ENCODE measurements around the gene HAND2.

DNA sequence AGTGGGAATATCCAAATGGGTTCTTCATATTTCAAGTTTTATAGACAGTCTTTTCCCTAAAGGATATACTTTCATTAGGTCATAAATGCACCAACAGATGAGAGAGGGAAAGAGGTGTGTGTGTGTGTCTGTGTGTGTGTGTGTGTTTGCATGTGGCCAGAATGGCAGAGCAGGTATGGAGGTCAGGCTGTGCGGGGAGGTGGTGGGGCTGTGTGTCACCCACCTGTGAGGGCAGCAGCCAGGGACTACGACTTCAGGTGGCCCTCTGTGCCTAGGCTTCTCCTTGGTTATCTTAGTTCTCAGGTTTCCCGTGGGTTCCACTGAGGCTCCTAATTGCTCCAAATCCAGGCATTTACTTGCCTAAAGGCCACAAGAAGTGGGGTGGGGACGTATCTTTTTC is 14.6 kb downstream of the HAND2 start:
- TF ChIP-seq, protein P1, sequence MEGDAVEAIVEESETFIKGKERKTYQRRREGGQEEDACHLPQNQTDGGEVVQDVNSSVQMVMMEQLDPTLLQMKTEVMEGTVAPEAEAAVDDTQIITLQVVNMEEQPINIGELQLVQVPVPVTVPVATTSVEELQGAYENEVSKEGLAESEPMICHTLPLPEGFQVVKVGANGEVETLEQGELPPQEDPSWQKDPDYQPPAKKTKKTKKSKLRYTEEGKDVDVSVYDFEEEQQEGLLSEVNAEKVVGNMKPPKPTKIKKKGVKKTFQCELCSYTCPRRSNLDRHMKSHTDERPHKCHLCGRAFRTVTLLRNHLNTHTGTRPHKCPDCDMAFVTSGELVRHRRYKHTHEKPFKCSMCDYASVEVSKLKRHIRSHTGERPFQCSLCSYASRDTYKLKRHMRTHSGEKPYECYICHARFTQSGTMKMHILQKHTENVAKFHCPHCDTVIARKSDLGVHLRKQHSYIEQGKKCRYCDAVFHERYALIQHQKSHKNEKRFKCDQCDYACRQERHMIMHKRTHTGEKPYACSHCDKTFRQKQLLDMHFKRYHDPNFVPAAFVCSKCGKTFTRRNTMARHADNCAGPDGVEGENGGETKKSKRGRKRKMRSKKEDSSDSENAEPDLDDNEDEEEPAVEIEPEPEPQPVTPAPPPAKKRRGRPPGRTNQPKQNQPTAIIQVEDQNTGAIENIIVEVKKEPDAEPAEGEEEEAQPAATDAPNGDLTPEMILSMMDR (IDR thresholded peaks at IDR 0.05) = no peak
- no peak for TF ChIP-seq POLR2A (IDR thresholded peaks at IDR 0.05)
